Right atrium auricular region (tissue), 2 donors: ENCODE measurements around the gene CCL4L2. TPM values are rescaled to one million over a fixed set of nuclear protein-coding genes. Genes with fewer than 3 reads are reported as not detected.
"Not testable (repeated sequence)": the region's sequence is repeated elsewhere in the genome, so short reads cannot be mapped to it uniquely, and the experiment has no call there.

Experiments used
- DNase-seq: peaks from one replicate; pipeline ENCODE4 v3.0.0-alpha.2; 2019; ENCODE audit warnings: low spot score
- H3K27ac ChIP-seq, 2 donors: fragments of 200-600 bp; sonication (generic); 1 replicate in 1 of 2; 2 replicates in 1 of 2; pipeline ENCODE4 v1.5.1; 2016 to 2019
- H3K27me3 ChIP-seq, 2 donors: fragments of 200-600 bp; sonication (generic); one replicate each; pipeline versions ENCODE4 v1.5.1 to v1.6.0; 2017 to 2019
- H3K36me3 ChIP-seq: fragments of 200-600 bp; sonication (generic); one replicate; pipeline ENCODE4 v1.5.1; 2016
- H3K4me1 ChIP-seq, 2 donors: fragments of 200-600 bp; sonication (generic); one replicate each; pipeline versions ENCODE4 v1.5.1 to v1.6.0; 2017 to 2019
- H3K4me3 ChIP-seq, 2 donors: fragments of 200-600 bp; sonication (generic); 1 replicate in 1 of 2; 2 replicates in 1 of 2; pipeline ENCODE4 v1.5.1; 2017 to 2019; ENCODE audit warnings: mild to moderate bottlenecking in 1 of 2, moderate library complexity in 1 of 2
- H3K9me3 ChIP-seq, 2 donors: fragments of 200-600 bp; sonication (generic); one replicate each; pipeline ENCODE4 v1.5.1; 2019
- total RNA-seq, 2 donors: library from RNA; depleted of rRNA; stranded (reverse); fragments of >200 nt; gene quantifications; one replicate each; pipeline ENCODE4 v1.1.0, GENCODE V29; 2016
- TF ChIP-seq, protein P1 (sequence below), 2 donors: fragments of 200-600 bp; sonication (generic); IDR thresholded peaks; one replicate each; pipeline ENCODE4 v1.5.1; 2019; ENCODE audit warnings: antibody characterized with exemption in 2 of 2

The CCL4L2 gene
- total RNA-seq, result under 1 TPM in 1 of 2 donors, not detected in 1; 0.39 TPM

DNA sequence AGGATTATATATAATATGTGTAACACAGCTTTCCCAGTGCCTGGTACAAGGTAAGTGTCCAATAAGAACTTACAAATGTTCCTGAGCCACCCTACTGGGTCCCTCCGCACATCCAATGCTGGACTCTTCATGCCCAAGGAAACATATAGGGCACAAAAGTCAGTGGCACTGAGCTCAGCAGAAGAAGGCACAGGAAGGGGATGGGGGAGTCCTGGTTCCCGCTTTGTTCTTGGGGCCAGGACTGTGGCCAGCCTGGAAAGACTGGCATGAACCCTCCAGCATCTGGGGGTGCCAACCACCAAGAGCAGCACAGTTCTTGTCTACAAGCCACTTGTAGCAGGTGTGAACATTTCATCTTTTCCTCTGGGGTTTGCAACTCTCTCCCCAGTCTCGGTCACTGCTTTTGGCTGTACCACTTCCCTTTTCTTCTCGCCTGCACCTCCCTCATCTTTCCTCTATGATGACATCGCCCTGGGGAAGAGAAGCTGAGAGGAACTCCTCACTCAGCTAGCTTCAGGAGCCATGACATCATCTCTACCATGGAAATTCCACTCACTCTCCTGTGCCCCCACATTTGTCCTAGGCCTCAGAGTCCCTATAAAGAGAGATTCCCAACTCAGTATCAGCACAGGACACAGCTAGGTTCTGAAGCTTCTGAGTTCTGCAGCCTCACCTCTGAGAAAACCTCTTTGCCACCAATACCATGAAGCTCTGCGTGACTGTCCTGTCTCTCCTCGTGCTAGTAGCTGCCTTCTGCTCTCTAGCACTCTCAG lies at the start of gene CCL4L2:
CCL4L2 (plus strand) TSS at position 625 of the 773 bp plus-strand sequence.
- not testable (repeated sequence) for H3K27me3 ChIP-seq, H3K9me3 ChIP-seq, H3K4me3 ChIP-seq, H3K36me3 ChIP-seq, H3K27ac ChIP-seq, H3K4me1 ChIP-seq, DNase-seq

DNA sequence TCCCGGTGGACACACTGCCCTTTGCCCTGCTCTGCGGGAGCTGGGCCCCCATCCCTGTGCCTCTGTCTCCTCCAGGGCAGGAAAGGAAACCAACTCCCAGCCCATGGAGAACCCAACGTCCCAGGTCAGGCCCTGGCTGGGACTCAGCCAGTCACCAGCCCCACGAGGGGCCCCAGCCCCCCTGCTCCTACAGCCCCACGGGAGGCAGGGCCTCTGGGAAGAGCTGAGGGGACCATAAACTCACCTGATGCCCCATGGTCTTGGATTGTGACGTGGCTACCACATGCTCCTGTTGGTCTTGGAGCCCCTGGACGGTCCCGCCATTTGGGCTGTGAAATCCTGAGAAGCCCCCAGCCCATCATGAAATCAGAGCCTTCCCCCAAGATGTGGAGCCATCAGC lies 42.0 kb upstream of the CCL4L2 start:
- not testable (repeated sequence) for H3K27ac ChIP-seq, H3K9me3 ChIP-seq, H3K27me3 ChIP-seq, H3K4me3 ChIP-seq, DNase-seq, H3K4me1 ChIP-seq, H3K36me3 ChIP-seq

DNA sequence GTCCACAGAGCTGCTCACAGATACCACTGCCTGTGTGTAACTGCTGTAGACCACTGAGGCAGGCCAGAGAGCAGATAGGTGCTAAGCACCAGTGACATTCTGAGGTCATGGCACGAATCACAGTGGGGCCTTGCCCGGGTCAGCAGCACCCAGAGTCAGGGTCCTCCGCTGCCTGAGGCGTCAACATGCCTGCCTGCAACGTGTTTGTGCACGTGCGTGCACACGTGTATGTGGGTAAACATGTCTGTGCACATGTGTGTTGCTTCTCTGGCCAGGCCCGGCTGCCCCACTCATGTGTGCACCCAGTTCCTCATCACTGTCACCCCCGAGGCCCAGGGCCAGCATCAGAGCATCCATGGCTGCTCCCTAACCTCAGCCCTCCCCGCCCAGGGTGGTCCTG lies 34.3 kb upstream of the CCL4L2 start, which contains the start of gene TBC1D3B:
TBC1D3B (minus strand) TSS at position 101 of the 400 bp plus-strand sequence. CDS start 1,586 bp downstream, outside the sequence.
- not testable (repeated sequence) for H3K27me3 ChIP-seq

DNA sequence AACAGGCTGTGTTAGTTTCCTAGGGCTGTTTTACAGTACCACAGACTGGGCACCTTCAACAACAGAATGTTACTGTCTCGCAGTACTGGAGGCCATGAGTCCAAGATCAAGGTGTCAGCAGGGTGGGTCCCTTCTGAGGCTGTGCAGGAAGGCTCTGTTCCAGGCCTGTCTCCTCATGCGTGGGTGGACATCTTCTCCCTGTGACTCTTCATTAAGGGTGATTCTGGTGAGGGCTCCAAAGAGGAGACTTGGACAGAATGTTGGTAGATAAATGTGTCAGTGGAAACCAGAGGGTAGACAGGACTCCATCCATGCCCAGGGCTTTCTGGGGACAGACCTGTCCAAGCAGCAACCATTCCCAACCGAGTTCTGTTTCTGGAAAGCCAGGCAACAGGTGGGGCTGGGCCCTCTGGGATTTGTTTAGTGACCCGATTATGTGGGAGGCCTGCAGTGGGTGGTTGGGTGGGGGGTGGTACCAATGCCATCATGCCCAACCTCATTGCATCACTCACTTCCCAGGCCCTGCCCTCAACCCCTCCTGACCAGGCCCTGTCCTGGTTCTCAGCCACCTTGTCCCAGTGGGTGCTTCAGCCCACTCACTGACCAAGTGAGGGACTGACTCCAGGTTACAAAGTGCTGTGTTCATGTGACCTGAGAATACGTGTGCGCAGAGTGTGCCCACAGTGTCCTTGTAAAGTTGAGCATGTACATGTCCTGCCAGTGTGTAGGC lies 29.3 kb upstream of the CCL4L2 start:
- H3K9me3 ChIP-seq, H3K27me3 ChIP-seq, DNase-seq, H3K36me3 ChIP-seq, H3K27ac ChIP-seq, H3K4me3 ChIP-seq: not testable (repeated sequence)
- peaks cover 0 to 18% of the 10 kb centered on the region in 2 donors for H3K4me1 ChIP-seq

More for the DNA sequence above, 34.3 kb upstream of the CCL4L2 start, which contains the start of gene TBC1D3B:
- H3K36me3 ChIP-seq, DNase-seq, H3K9me3 ChIP-seq, H3K4me3 ChIP-seq, H3K4me1 ChIP-seq, H3K27ac ChIP-seq: not testable (repeated sequence)

DNA sequence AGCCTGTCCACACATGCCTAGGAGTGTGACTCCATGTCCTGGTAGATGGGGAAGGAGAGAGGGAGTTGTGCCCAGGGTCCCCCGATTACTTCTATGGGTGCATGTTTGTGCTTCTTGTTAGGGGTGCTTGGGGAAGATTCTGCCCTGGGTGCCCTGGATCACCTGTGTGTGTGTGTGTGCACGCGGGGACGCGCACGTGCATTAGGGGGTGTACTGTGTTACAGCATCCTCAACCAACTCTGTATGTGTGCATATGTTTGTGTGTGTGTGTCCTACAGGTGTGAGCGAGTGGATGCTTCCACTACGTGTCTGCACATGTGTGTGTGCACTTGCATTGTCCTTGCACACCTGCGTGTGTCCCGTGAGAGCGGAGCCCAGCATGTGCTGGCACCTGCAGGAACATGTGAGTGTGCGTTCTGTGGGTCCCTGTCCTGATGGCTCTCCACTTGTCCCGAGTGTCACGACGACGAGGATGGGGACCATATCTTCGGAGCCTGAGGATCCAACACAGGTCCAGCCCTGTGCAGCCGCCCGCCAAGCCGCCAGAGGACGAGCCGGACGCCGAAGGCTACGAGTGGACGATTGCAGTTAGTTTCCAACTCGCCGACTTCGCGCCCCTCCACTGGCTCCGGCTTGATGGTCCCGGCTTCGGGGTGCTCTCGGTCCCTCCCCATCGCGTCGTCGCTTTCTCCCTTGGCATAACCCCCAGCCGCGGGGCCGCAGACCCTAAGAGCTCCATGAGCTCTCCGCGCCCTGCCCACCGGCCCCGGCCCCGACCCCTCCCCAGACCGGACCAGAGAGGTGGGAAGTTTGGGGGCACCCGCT lies 28.5 kb upstream of the CCL4L2 start:
- peak overlapping the region; percentile 52 to 66 for H3K4me3 ChIP-seq
- H3K27ac ChIP-seq, result peak overlapping the region; percentile 33 to 52
- no peaks in the 10 kb centered on the region for H3K9me3 ChIP-seq
- no peak for DNase-seq
- TF ChIP-seq, protein P1, sequence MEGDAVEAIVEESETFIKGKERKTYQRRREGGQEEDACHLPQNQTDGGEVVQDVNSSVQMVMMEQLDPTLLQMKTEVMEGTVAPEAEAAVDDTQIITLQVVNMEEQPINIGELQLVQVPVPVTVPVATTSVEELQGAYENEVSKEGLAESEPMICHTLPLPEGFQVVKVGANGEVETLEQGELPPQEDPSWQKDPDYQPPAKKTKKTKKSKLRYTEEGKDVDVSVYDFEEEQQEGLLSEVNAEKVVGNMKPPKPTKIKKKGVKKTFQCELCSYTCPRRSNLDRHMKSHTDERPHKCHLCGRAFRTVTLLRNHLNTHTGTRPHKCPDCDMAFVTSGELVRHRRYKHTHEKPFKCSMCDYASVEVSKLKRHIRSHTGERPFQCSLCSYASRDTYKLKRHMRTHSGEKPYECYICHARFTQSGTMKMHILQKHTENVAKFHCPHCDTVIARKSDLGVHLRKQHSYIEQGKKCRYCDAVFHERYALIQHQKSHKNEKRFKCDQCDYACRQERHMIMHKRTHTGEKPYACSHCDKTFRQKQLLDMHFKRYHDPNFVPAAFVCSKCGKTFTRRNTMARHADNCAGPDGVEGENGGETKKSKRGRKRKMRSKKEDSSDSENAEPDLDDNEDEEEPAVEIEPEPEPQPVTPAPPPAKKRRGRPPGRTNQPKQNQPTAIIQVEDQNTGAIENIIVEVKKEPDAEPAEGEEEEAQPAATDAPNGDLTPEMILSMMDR (IDR thresholded peaks at IDR 0.05), result no peak
- no peaks in the 10 kb centered on the region for H3K36me3 ChIP-seq
- no peaks in the 10 kb centered on the region for H3K27me3 ChIP-seq
- H3K4me1 ChIP-seq, result peaks cover 0 to 18% of the 10 kb centered on the region in 2 donors

DNA sequence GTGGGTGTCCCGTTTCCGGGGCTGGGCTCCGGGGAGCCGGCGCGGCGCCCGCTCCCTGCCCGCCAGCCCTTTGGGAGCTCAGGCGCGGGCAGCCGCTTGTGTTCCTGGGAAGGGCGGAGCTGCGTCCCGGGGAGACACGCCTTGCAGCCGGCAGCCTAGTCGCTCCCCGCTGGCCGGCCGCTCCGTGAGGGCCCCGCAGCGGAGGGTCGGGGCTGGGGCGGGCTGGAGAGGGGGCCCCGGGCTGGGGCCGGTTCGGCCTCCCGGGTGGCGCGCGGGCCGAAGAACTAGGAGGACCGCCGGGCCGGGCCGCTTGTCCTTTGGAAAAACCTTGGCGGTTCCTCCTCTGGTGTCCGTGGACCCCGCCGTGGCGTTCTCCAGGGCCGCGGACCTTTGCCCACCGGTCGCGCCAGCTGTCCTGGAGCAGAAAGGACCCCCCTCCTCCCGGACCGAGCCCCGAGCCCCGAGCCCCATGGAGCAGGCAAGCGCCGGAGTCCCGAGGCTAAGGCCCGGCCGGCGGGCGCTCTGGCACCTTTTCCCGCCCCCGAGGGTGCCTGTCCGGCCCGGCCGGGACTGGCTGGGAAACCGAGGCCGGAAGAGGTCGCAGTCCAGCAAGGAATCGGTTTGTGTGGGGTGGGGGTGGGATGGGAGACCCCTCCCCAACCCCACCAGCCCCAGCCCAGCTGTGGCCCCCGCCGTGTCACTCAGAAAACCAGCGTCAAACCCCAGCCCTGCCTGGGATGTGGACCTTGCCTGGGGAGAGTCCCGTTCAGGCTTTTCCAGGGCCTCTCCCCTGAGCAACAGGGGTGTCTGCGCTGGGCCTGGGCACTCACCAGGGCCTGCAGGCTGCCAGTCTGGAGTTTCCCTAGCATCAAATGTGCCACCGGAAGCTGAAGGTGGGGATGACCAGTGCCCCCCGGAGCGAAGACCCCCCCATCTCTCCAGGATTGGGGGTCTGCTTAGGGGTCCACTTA lies 27.6 kb upstream of the CCL4L2 start:
- TF ChIP-seq, protein P1 (IDR thresholded peaks at IDR 0.05), result no peak
- peaks cover 0 to 18% of the 10 kb centered on the region in 2 donors for H3K4me1 ChIP-seq
- no peaks in the 10 kb centered on the region for H3K36me3 ChIP-seq
- H3K27me3 ChIP-seq, result no peaks in the 10 kb centered on the region
- H3K27ac ChIP-seq, result peak overlapping the region; percentile 33 to 52
- no peaks in the 10 kb centered on the region for H3K9me3 ChIP-seq
- H3K4me3 ChIP-seq, result peak overlapping the region; percentile 52 to 66
- DNase-seq, result no peak
